ENCODE data around the gene GGACT.
"Not testable (repeated sequence)": the region's sequence is repeated elsewhere in the genome, so short reads cannot be mapped to it uniquely, and the experiment has no call there.

GGACT gene

DNA sequence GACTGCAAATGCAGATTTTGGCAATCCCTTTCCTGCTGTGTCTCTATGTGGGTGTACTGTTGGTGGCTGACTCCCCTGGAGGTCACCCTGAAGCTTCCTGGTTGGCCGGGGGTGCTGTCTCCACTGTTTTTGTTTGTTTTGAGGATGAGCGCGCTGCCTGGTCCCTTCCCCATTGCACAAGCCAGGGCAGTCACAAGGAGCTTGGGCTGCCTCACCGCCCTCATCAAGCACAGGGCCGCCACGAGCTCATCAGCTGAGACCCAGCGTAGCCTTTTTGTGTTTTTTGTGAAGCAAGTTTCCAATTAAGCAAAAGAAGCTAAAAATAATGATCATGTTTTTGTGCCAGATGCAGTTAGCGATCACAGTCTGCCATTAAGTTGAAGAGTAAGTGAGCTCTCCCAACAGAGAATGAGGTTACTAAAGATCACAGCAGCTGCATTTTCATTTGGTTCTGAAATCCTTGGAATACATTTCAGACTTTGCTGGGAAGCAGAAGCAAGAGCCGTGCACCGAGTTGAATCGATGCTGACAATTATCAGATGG lies 57.8 kb downstream of the GGACT start:
- no peak for DNase-seq (ENCODE audit: low read depth in 3 of 3)

DNA sequence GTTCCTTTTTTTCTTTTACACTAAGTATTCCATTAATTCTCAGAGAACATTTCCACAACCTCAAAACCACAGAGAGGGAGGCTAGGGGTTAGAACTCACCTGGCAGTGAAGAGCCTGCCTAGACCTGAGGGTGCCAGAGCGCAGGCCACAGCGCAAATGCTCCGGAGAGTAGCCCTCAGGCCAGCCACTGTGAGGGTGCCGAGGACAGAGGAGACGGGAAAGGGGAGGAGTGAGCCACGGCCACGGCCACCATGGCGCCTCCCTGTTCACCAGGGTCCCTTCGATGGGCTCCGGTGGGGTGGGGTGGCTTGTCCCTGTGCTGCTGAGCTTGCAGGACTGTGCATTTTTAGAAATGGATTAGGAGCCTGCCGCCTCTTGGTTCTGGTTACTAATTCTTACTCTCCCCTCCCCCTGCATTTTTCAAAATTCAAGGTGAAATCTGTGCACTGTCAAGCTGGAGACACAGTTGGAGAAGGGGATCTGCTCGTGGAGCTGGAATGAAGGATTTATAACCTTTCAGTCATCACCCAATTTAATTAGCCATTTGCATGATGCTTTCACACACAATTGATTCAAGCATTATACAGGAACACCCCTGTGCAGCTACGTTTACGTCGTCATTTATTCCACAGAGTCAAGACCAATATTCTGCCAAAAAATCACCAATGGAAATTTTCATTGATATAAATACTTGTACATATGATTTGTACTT lies 58.8 kb downstream of the GGACT start:
- DNase-seq (ENCODE audit: low read depth in 3 of 3), result no peak

DNA sequence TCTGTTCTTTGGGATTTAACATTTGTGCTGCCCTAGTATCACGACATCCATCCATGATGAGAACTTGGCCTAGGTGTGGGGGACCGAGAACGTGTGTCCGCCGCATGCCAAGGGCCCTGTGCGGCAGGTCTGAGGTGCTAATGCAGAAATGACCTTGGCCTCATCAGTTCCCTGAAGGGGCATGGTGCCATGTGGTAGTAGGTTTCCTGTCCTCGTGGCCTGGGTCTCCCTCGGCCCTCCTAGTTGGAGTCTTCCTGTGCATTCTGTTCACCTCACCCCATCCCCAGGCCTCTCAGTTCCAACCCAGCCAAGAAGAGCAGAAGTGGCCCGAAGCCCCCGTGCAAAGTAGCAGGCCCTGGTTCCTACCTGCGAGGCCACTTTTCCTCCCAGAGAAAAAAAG lies 59.8 kb downstream of the GGACT start:
- DNase-seq (ENCODE audit: low read depth in 3 of 3), result no peak

DNA sequence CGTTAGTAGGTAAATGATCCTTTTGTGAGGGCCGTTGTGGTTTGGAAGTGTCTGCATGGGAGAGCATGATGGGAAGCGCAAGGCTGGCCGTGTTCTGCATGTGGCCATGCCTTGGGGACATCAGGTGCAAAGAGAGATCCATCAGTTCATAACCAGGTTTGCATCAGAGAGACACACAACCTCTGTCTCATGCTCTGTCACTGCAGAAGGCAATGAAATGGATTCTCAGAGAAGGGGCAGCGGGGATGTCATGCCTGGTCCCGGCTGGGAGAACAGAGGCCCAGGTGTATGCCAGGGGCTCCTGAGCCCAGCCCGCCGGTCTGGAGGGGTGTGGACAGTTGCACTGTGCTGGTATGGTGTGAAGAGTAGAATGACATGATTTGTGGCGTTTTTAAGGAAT lies 60.2 kb downstream of the GGACT start:
- no peak for DNase-seq (ENCODE audit: low read depth in 3 of 3)

DNA sequence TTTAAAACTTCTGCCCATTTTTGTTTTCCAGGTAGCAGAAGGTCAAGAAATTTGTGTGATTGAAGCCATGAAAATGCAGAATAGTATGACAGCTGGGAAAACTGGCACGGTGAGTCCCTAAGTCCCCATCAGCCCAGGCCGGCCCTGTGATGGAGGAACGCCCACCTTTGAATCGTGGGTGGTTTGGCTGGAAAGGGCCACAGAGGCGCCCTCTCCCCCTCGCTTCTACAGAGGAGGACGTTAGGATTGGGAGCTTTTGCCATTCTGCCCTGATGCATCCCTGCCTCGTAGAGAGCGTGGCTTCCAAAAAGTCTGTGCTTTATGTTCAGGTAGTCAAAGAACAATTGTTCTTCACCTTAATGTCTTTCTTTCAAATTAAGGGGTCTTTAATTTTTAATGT lies 60.9 kb downstream of the GGACT start:
- DNase-seq (ENCODE audit: low read depth in 3 of 3), result no peak

DNA sequence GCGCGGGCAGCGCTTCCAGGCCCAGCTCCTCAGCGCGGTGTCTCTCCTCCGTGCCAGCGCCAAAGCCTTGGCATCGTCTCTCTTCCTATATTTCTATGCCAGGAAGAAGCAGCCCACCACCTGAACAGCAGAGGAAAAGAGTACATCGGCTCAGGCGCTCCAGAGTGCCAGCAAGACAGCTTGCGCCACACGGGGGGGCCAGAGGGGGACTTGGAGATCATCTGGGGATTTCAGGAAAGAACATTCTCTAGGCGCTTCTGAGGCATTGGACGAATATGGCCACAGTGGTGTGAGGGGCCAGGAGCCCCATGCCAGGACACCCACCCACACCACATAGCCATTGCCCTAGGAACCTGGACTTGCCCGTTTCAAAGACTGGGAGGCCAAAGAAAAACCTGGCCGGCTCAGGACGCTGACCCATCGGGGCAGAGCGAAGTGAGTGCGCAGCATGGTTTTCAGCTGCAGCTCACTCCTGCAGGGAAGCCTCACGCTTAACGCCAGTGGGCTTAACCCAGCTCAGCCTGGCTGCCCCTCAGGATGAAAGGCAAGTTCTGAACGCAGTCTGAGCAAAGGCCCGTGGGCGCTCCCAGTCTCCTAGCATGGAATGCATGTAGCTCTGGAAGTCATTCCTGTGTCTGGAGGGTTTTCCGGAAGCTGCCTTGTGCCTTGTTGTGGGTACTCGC lies 62.1 kb downstream of the GGACT start:
- DNase-seq (ENCODE audit: low read depth in 3 of 3), result no peak

DNA sequence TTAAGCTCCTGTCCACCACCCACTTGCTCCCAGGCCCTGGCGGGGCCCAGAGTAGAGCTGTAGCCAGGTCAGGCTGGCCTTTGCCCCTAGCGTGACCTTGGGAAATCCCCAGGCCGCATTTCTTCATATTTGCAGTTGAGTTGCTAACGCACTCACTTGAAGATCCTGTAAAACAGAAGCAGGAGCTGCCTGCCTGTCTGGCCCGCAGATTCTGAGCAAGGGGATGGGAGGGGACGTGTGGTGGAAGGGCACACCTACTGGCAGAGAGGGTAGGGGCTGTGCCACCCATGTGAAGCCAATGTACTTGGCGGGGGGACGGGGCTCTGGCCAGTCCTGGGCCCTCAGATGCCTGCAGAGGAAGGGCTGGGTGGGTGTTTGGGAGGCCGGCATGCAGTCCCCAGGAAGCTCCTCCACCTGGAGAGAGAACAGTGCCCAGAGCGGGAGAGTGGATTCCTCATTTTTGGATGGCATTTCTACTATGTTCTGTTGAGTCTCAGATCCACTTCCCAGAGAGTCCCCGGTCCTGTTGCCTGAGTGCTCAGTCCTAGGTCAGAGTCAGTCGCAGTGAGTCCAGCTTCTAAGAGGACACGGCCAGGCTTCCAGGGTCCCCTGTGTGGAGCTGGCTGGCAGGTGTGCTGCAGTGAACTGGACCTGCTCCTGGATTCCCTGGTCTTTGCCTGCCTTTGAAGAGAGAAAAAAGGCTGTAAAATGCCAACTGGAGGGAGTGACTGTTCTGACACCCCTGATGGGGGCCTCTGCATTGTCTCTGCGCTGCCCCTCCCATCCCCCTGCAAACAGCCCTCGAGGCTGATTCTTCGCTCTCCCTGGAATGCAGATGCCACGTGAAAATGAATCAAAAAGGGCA lies 62.9 kb downstream of the GGACT start:
- no peak for DNase-seq (ENCODE audit: low read depth in 3 of 3)

DNA sequence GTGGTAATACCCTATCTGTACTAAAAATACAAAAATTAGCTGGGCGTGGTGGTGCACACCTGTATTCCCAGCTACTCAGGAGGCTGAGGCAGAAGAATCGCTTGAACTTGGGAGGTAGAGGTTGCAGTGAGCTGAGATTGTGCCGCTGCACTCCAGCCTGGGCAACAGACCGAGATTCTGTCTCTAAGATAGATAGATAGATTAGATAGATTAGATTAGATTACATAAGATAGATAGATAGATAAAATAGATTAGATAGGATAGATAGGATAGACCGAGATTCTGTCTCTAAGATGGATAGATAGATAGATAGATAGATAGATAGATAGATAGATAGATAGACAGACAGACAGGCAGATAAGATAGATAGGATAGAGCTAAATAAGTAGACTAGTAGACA lies 63.9 kb downstream of the GGACT start:
- DNase-seq (ENCODE audit: low read depth in 3 of 3), result not testable (repeated sequence)

DNA sequence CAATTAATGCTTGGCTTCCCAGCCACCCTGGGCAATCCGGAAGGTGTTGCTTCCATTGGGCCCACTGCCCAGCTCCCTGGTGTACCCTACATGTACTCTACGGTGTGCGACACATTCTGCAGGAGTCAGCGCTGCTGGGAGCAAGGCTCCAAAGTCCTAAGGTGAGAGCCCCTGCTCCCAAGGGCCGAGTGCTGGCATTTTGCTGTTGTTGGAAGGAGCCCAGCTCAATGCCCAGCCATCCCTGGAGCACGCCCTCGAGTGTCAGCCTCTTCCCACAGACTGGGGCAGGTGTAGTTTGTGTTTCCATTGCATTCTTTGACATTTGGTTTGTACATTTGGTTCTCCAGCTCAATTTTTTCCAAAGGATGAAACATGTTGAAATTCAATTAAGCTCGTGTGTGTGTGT lies 64.6 kb downstream of the GGACT start:
- DNase-seq (ENCODE audit: low read depth in 3 of 3), result no peak

DNA sequence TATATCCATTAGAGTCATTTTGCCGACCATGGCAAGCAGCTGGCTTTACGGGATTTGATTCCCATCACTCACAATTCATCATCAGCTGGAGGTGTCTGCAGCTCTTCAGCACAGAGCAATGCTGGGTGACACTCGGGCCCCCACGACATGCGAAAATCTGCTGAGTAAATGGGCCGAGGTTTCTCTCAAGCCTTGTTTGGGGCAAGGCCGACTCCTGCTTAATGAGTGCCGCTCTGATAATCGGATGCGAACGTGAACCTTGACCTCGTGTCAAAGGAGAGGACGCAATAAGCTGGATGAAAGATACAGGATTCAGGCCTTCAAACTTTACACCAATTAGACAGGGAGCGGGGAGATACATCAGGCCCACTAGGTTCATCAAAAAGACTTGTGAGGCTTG lies 65.2 kb downstream of the GGACT start:
- no peak for DNase-seq (ENCODE audit: low read depth in 3 of 3)

DNA sequence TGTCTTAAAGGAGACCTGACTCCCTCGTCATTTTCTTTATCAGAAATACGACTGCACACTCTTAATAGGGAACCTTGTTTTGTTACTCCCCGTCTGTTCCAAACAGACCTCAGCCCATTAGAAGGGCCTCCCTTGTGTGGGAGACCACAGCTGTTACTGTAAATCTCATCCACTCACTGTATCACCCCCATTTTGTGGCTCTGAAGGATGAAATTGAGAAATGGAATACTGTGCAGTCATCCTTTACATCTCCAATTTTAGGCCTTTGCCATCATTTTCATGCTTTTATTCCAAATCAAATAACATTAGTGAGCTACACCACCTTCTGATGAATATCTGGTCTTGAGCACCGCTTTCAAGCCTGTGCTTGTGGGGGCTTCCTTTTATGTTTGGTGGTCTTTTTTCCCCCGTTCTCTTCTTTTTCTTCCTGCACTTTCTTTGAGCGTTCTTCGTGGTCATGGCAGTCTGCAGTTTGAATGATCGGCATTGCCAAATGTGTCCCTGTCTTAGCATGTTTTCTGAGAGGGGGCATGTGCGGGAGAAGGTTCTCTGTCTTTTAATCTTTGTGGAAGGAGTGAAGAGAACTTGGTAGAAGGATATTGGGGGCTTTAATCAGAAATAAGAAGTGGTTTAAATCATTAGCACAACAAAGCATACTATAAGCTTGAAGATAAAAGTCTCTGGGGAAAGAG lies 65.8 kb downstream of the GGACT start:
- DNase-seq (ENCODE audit: low read depth in 3 of 3), result no peak

DNA sequence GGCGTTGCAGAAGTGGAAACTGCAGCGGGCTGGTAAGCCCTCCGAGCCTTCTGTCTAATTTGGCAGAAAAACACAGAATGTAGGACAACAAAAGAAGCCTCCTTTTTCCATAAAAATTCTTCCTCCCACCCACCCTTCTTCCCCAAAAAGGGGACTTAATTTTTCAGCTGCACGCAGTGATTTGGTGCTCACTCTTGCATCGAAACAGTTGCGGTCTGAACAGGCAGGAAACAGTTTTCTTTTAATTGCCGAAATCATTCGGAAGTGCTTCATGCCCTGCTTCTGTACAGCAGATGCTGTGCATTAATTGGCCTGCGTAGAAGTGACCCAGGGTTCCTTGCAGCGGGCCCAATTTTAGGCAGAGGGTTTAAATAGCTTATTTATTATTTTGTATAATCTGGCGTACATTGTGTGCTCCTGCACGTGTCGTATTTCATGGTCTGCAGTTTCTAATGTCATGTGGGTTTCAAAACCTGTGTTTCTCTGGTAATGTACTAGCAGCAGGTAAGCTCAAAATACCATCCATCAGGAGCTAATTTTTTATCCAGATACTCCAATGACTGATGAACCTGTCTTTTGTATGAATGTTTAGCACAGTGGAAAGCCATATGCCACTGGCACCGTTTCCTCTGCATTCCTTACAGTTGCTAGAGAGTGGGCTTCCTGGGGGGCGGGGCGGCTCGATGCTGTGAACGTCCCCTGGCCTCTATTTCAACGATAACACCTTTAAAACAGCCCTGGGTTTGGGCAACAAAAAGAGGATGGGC lies 66.6 kb downstream of the GGACT start:
- no peak for DNase-seq (ENCODE audit: low read depth in 3 of 3)

DNA sequence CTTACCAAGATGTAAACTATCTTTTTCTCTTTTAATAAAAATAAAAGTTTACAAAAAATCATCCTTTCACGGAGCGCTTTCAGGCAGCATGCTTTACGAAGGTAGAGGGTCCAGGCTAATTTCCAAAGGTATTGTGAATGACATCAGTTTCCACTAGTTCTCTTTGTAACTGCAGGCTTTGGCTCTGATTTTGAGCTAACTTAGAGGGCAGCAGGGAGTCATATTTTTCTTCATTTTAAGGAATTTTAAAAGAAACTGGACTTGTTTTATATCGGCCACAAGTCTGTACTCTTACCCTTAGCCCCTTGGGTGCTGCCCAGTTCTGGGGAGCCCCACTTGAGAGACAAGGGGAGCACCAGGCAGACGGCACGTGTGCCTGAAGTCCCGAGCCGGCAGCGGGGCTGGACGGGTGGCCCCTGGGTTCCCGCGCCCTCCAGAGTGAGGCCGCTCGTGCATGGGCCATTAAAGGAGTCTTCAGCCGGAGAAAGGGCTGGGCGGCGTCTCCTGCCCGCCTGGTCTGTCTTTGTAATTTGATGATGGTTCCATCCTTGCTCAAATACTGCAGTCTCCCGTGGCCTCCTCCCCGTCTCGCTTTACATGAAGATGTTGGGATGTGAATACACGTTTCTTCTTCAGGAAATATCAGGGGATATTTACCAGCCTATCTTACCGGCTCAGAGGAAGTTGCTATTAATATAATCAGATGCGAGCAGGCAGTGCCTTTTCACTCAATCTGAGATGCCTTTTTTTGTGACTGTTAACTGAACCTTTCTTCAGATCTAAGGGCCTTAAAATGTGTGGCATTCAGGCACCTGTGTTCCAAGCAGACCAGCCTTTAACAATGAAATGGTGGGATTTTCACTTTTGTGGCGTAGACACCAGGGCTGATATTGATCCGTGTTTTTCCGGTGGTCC lies 67.4 kb downstream of the GGACT start:
- no peak for DNase-seq (ENCODE audit: low read depth in 3 of 3)

DNA sequence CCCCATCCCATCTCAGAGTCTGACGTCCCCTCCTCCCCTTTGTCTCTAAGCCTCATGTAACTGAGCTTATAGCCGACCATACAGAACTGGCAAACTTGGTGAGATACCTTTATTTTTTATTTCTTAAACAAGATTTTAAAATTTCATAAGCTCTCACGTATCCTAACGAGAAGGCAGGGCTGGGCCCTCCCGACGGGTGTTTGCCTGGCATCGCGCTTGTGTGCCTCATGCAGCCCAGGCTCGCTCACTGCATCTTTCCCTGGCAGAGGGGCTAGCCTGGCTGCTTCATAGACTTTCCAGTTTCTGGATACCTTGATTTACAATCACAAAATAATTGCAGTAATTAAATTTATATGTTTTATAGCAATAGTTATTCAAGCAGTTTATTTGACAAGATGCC lies 69.0 kb downstream of the GGACT start:
- DNase-seq (ENCODE audit: low read depth in 3 of 3), result no peak

DNA sequence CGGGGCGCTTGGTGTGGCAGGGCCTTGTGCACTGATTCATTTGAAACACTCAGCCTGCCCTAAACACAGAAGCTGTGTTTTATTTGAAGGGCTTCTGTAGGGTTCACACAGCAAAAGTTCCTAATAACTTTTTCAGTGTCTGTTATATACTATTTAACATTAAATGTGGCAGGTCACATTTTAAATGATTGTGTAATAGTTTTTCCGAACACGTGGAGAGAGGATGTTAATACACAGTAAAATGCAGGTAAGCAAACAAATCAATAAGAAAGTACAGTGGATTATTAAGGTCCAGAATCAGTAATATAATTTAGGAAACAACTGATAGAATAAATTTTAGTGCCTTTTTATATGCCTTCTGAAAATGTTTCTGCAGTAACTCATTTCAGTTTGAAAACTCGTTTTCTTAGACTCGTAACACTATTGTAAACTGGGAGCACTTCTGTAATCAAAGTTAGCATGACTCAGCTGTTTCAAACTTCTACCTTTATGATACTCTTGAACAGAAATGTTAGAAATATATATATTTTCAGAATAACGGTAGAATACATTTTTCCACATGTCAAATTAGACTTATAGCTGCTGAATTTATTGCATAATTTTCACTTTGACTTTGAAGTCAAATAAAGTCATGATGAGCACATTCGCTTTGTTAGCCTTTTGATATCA lies 70.1 kb downstream of the GGACT start:
- no peak for DNase-seq (ENCODE audit: low read depth in 3 of 3)

DNA sequence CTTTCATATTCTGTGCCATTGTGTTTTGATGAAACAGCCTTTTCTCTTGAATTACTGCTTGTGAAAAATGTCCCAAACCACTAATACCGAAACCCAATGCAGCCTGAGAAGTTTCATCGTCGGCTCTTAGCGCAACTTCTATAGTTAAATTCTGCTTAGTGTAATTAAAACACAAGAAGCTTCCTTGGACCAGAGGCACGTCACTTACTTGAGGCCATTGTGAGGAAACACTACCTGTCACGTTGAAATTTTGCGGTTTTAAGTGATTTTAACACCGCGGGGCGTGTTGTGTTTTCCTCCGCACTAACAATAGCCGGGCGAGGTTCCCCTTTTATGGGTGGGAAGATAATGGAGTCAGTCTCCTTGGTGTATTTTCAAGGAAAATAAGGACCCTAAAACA lies 70.9 kb downstream of the GGACT start:
- DNase-seq (ENCODE audit: low read depth in 3 of 3), result no peak

DNA sequence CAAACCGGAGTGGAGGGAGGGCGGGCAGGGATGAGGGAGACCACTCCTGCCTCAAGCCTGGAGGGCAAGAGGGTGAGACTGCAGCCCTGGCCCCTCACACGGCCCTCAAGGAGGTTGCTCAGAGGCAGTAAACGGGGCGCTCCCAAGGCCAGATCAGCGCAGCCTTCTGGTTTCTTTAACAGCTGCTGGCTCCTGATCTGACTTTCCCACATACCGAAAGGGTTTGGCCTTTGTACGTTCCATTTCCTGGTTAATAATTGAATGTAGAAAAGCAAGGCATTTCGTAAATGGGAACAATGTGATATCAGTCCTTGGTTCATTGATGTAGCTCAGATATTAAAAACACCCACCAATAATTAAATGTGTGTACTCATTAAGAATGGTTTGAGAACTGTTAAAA lies 71.5 kb downstream of the GGACT start:
- DNase-seq (ENCODE audit: low read depth in 3 of 3), result no peak

DNA sequence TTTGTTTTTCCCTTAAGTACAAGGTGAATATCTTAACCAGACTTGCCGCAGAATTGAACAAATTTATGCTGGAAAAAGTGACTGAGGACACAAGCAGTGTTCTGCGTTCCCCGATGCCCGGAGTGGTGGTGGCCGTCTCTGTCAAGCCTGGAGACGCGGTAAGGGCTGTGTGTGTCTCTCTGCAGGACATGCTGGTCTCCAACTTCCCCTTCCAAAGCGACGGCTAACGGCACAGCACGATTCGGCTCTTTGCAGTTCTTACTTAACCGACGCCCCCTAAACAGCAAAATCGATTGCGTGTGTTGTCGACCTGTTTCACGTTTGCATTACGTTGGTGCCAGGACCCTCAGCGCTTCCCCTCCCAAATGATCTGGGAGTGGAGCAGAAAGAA lies 73.2 kb downstream of the GGACT start:
- no peak for DNase-seq (ENCODE audit: low read depth in 3 of 3)

DNA sequence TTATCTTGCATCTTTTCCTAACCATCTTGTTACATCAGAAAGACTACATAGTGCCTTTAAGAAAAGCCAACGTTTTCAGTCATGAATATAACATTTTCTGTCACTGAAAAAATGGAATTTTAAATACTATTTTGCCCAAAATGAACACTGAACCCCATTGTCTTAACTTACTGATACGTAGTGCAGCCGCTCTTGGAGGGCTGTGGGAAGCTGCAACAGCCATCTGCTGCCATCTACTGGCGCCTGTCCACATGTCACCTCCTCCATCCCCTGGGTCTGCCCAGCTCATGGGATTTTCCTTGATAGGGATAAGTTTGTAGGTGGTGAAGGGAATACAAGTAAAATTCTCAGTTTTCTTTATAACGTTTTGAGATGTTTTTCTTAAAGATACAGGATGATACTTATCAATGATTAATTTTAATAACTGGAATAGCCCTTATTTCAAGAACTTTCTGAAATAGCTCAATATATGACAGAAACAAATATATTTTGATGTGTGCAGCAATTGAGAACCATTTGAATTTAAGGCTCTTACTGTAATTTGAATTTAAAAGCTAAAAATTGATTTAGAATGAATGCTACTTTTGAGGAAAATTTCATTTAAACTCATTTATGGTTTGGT lies 73.7 kb downstream of the GGACT start:
- peak; percentile 51 to 68 (median 53) for DNase-seq (ENCODE audit: low read depth in 3 of 3)
